ENCODE results near the gene WDR81.

DNA sequence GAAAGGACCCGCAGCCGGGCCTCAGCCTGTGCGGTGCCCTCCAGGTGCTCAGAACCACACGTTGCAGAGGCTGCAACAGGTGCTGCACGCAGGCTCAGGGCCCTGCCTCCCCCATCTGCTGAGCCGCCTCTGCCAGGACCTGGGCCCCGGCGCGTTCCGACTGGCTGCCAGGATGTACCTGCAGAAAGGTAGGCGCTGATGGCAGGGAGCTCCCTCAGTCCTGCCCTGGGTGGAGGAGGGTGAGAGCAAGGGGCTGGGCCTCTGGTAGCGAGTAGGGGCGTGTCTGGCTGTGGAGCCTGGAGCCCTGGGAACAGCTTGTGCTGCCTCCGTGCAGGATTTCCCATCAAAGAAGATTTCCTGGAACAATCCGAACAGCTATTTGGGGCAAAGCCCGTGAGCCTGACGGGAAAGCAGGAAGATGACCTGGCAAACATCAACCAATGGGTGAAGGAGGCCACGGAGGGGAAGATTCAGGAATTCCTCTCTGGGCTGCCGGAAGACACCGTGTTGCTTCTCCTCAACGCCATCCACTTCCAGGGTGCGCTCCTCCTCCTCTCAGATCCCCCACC lies 22.6 kb downstream of the WDR81 start:
- TF ChIP-seq TP53 (CRISPR knock-in tag; IDR thresholded peaks at IDR 0.05) (no peak), RNF2 (IDR thresholded peaks at IDR 0.05; ENCODE audit: borderline replicate concordance, low read depth) (no peak), POLR2AphosphoS2 (conservative IDR thresholded peaks at IDR 0.05; ENCODE audit: low read length) (no peak), CHD2 (IDR thresholded peaks at IDR 0.05; ENCODE audit: low read length, partially characterized antibody) (no peak), CEBPB (IDR thresholded peaks at IDR 0.05) (no peak), EP300 (IDR thresholded peaks at IDR 0.05) (no peak), POLR2A (IDR thresholded peaks at IDR 0.05; ENCODE audit: low read length) (no peak), RCOR1 (IDR thresholded peaks at IDR 0.05; ENCODE audit: low read depth, low read length) (no peak)
- TF ChIP-seq, protein P1, sequence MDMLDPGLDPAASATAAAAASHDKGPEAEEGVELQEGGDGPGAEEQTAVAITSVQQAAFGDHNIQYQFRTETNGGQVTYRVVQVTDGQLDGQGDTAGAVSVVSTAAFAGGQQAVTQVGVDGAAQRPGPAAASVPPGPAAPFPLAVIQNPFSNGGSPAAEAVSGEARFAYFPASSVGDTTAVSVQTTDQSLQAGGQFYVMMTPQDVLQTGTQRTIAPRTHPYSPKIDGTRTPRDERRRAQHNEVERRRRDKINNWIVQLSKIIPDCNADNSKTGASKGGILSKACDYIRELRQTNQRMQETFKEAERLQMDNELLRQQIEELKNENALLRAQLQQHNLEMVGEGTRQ (IDR thresholded peaks at IDR 0.05): no peak
- TF ChIP-seq, protein P2, sequence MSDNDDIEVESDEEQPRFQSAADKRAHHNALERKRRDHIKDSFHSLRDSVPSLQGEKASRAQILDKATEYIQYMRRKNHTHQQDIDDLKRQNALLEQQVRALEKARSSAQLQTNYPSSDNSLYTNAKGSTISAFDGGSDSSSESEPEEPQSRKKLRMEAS (IDR thresholded peaks at IDR 0.05): no peak
- TF ChIP-seq, protein P3, sequence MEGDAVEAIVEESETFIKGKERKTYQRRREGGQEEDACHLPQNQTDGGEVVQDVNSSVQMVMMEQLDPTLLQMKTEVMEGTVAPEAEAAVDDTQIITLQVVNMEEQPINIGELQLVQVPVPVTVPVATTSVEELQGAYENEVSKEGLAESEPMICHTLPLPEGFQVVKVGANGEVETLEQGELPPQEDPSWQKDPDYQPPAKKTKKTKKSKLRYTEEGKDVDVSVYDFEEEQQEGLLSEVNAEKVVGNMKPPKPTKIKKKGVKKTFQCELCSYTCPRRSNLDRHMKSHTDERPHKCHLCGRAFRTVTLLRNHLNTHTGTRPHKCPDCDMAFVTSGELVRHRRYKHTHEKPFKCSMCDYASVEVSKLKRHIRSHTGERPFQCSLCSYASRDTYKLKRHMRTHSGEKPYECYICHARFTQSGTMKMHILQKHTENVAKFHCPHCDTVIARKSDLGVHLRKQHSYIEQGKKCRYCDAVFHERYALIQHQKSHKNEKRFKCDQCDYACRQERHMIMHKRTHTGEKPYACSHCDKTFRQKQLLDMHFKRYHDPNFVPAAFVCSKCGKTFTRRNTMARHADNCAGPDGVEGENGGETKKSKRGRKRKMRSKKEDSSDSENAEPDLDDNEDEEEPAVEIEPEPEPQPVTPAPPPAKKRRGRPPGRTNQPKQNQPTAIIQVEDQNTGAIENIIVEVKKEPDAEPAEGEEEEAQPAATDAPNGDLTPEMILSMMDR (IDR thresholded peaks at IDR 0.05): no peak
- TF ChIP-seq, protein P4, sequence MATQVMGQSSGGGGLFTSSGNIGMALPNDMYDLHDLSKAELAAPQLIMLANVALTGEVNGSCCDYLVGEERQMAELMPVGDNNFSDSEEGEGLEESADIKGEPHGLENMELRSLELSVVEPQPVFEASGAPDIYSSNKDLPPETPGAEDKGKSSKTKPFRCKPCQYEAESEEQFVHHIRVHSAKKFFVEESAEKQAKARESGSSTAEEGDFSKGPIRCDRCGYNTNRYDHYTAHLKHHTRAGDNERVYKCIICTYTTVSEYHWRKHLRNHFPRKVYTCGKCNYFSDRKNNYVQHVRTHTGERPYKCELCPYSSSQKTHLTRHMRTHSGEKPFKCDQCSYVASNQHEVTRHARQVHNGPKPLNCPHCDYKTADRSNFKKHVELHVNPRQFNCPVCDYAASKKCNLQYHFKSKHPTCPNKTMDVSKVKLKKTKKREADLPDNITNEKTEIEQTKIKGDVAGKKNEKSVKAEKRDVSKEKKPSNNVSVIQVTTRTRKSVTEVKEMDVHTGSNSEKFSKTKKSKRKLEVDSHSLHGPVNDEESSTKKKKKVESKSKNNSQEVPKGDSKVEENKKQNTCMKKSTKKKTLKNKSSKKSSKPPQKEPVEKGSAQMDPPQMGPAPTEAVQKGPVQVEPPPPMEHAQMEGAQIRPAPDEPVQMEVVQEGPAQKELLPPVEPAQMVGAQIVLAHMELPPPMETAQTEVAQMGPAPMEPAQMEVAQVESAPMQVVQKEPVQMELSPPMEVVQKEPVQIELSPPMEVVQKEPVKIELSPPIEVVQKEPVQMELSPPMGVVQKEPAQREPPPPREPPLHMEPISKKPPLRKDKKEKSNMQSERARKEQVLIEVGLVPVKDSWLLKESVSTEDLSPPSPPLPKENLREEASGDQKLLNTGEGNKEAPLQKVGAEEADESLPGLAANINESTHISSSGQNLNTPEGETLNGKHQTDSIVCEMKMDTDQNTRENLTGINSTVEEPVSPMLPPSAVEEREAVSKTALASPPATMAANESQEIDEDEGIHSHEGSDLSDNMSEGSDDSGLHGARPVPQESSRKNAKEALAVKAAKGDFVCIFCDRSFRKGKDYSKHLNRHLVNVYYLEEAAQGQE (IDR thresholded peaks at IDR 0.05): no peak

Measured in A549 (cell line).